HepG2 (cell line): ENCODE results near the gene NEDD4L. TPM values are rescaled to one million over a fixed set of nuclear protein-coding genes. Genes with fewer than 3 reads are reported as not detected.

Source experiments
- CENPT ChIP-seq: sonication (generic); formaldehyde crosslinking; IDR thresholded peaks from 2 replicates; pipeline ENCODE4 v1.8.0; 2022; ENCODE audit warnings: low read depth, mild to moderate bottlenecking, moderate library complexity, missing genetic modification reagents
- NR1H2 ChIP-seq: sonication (generic); formaldehyde crosslinking; IDR thresholded peaks from 2 replicates; pipeline ENCODE4 v1.8.1; 2022; ENCODE audit warnings: low read depth, missing genetic modification reagents, borderline replicate concordance
- PRMT3 ChIP-seq: sonication (generic); formaldehyde crosslinking; IDR thresholded peaks from 2 replicates; pipeline ENCODE4 v1.8.1; 2022; ENCODE audit warnings: low read depth, mild to moderate bottlenecking, moderate library complexity, missing genetic modification reagents, borderline replicate concordance
- REXO4 ChIP-seq: sonication (generic); formaldehyde crosslinking; IDR thresholded peaks from 2 replicates; pipeline ENCODE4 v1.8.0; 2022; ENCODE audit warnings: missing genetic modification reagents, mild to moderate bottlenecking, borderline replicate concordance
- SNRNP70 ChIP-seq: fragments of 200-400 bp; formaldehyde crosslinking; IDR thresholded peaks from 2 replicates; pipeline ENCODE4 v1.6.1; 2017; ENCODE audit warnings: mild to moderate bottlenecking, low read depth, low read length, moderate library complexity
- TCF7 ChIP-seq: sonication (generic); IDR thresholded peaks from 2 replicates; pipeline ENCODE4 v1.6.1; 2016; ENCODE audit warnings: antibody characterized with exemption, low read depth
- ZBTB8A ChIP-seq: sonication (generic); formaldehyde crosslinking; IDR thresholded peaks from 2 replicates; pipeline ENCODE4 v1.4.0; 2020; ENCODE audit warnings: mild to moderate bottlenecking, low read depth, missing genetic modification reagents, borderline replicate concordance
- ZNF121 ChIP-seq: sonication (generic); formaldehyde crosslinking; IDR thresholded peaks from 2 replicates; pipeline ENCODE4 v1.5.0; 2020; ENCODE audit warnings: mild to moderate bottlenecking, missing genetic modification reagents
- ZNF775 ChIP-seq: sonication (generic); formaldehyde crosslinking; IDR thresholded peaks from 2 replicates; pipeline ENCODE4 v1.4.0; 2020; ENCODE audit warnings: missing genetic modification reagents, mild to moderate bottlenecking, moderate library complexity, borderline replicate concordance
- polyA plus RNA-seq, 8 experiments: library from polyadenylated mRNA; depleted of rRNA in 3 of 8; stranded (reverse) in 7 of 8; unstranded in 1 of 8; fragments of >200 nt; fragmentation: Illumina TruSeq in 4 of 8; extraction: Trizol in 4 of 8; gene quantifications; 2 replicates each; pipeline versions ENCODE4 v1.2.1 to v1.2.3, GENCODE V29; 2011 to 2016; ENCODE audit warnings: low read depth in 4 of 8, missing spikeins in 1 of 8, mixed read lengths in 1 of 8; ENCODE audit not compliant: insufficient read depth in 1 of 8
- total RNA-seq, 5 experiments: library from RNA; depleted of rRNA; stranded (reverse); fragments of >200 nt; fragmentation: Illumina TruSeq; extraction: Trizol; gene quantifications; 2 replicates each; pipeline ENCODE4 v1.2.3, GENCODE V29; 2016; ENCODE audit warnings: low read depth in 1 of 5
- TF ChIP-seq, protein P1 (sequence below): sonication (generic); formaldehyde crosslinking; IDR thresholded peaks from 2 replicates; pipeline ENCODE4 v1.5.0; 2020; ENCODE audit warnings: missing genetic modification reagents
- TF ChIP-seq, protein P2 (sequence below): sonication (generic); formaldehyde crosslinking; IDR thresholded peaks from 2 replicates; pipeline ENCODE4 v1.8.0; 2022; ENCODE audit warnings: missing genetic modification reagents, mild to moderate bottlenecking, inconsistent platforms, borderline replicate concordance
- TF ChIP-seq, protein P3 (sequence below): sonication (generic); formaldehyde crosslinking; conservative IDR thresholded peaks from 2 replicates; pipeline ENCODE4 v1.8.0; 2022; ENCODE audit warnings: low read depth, missing genetic modification reagents
- TF ChIP-seq, protein P4 (sequence below): sonication (generic); formaldehyde crosslinking; IDR thresholded peaks from 2 replicates; pipeline ENCODE4 v1.4.0; 2020; ENCODE audit warnings: missing genetic modification reagents
- TF ChIP-seq, protein P5 (sequence below): IDR thresholded peaks from 2 replicates; pipeline ENCODE4 v1.6.1; 2016; ENCODE audit warnings: mild to moderate bottlenecking
- TF ChIP-seq, protein P6 (sequence below): sonication (generic); formaldehyde crosslinking; IDR thresholded peaks from 2 replicates; pipeline ENCODE4 v1.5.0; 2020; ENCODE audit warnings: missing genetic modification reagents

Gene NEDD4L
- total and polyA plus RNA-seq, 2 of the 13 experiments (the other 11 are each of a cell fraction or from before 2014, with no cell fraction given) = 168 to 390 TPM

DNA sequence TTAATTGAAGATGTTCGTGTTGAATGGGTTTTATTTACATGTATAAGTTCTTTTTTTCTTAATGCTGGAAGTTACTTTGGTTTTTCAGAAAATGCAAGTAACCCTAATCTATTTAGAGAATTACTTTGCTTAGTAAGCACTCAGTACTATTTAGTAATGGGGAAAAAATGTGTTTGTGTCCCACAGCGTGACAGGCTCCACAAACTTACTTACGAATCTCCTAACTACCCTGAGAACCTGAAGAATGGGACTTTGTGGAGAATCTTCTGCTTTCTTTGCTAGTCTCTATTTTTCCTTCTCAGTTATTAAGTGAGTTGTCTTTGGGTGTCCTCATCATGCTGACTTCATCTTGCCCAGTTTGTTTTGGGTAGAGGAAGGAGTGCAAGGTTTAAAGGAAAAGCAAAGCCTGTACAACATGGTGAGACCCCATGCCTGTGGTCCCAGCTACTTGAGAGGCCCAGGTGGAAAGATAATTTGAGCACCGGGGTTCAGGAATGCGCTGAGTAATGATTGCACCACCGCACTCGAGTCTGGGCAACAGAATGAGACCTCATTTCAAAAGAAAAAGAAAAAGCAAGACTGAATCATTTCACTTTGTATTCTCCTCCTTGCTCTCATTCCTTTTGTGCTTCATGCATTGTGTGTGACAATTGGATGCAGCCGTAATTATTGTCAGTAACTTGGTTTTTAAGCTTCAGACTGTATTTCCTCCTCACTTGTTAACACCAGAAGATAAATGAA lies 10.2 kb downstream of the NEDD4L start (continued):
- TF ChIP-seq NR1H2 (no peak), REXO4 (CRISPR knock-in tag) (no peak), SNRNP70 (no peak), CENPT (CRISPR knock-in tag) (no peak), ZNF775 (CRISPR knock-in tag) (no peak), PRMT3 (no peak), TCF7 (no peak), ZNF121 (peak; percentile 48; the same call in 1 of the 2 replicates), ZBTB8A (CRISPR knock-in tag) (no peak)
- TF ChIP-seq, protein P1, sequence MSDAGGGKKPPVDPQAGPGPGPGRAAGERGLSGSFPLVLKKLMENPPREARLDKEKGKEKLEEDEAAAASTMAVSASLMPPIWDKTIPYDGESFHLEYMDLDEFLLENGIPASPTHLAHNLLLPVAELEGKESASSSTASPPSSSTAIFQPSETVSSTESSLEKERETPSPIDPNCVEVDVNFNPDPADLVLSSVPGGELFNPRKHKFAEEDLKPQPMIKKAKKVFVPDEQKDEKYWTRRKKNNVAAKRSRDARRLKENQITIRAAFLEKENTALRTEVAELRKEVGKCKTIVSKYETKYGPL (CRISPR knock-in tag) = no peak
- TF ChIP-seq, protein P2, sequence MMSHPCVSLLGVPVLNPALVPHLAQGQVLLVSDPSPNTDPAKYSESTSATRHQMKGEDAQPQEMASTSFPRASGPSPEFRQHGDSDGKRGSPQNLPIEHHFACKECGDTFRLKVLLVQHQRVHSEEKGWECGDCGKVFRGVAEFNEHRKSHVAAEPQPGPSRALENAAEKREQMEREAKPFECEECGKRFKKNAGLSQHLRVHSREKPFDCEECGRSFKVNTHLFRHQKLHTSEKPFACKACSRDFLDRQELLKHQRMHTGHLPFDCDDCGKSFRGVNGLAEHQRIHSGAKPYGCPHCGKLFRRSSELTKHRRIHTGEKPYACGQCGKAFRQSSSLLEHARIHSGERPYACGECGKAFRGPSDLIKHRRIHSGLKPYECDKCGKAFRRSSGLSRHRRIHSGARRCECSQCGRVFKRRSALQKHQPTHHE (CRISPR knock-in tag) = no peak
- TF ChIP-seq, protein P3, sequence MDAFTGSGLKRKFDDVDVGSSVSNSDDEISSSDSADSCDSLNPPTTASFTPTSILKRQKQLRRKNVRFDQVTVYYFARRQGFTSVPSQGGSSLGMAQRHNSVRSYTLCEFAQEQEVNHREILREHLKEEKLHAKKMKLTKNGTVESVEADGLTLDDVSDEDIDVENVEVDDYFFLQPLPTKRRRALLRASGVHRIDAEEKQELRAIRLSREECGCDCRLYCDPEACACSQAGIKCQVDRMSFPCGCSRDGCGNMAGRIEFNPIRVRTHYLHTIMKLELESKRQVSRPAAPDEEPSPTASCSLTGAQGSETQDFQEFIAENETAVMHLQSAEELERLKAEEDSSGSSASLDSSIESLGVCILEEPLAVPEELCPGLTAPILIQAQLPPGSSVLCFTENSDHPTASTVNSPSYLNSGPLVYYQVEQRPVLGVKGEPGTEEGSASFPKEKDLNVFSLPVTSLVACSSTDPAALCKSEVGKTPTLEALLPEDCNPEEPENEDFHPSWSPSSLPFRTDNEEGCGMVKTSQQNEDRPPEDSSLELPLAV = no peak
- TF ChIP-seq, protein P4, sequence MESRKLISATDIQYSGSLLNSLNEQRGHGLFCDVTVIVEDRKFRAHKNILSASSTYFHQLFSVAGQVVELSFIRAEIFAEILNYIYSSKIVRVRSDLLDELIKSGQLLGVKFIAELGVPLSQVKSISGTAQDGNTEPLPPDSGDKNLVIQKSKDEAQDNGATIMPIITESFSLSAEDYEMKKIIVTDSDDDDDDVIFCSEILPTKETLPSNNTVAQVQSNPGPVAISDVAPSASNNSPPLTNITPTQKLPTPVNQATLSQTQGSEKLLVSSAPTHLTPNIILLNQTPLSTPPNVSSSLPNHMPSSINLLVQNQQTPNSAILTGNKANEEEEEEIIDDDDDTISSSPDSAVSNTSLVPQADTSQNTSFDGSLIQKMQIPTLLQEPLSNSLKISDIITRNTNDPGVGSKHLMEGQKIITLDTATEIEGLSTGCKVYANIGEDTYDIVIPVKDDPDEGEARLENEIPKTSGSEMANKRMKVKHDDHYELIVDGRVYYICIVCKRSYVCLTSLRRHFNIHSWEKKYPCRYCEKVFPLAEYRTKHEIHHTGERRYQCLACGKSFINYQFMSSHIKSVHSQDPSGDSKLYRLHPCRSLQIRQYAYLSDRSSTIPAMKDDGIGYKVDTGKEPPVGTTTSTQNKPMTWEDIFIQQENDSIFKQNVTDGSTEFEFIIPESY = no peak
- TF ChIP-seq, protein P5, sequence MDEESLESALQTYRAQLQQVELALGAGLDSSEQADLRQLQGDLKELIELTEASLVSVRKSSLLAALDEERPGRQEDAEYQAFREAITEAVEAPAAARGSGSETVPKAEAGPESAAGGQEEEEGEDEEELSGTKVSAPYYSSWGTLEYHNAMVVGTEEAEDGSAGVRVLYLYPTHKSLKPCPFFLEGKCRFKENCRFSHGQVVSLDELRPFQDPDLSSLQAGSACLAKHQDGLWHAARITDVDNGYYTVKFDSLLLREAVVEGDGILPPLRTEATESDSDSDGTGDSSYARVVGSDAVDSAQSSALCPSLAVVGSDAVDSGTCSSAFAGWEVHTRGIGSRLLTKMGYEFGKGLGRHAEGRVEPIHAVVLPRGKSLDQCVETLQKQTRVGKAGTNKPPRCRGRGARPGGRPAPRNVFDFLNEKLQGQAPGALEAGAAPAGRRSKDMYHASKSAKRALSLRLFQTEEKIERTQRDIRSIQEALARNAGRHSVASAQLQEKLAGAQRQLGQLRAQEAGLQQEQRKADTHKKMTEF (CRISPR knock-in tag) = no peak
- TF ChIP-seq, protein P6, sequence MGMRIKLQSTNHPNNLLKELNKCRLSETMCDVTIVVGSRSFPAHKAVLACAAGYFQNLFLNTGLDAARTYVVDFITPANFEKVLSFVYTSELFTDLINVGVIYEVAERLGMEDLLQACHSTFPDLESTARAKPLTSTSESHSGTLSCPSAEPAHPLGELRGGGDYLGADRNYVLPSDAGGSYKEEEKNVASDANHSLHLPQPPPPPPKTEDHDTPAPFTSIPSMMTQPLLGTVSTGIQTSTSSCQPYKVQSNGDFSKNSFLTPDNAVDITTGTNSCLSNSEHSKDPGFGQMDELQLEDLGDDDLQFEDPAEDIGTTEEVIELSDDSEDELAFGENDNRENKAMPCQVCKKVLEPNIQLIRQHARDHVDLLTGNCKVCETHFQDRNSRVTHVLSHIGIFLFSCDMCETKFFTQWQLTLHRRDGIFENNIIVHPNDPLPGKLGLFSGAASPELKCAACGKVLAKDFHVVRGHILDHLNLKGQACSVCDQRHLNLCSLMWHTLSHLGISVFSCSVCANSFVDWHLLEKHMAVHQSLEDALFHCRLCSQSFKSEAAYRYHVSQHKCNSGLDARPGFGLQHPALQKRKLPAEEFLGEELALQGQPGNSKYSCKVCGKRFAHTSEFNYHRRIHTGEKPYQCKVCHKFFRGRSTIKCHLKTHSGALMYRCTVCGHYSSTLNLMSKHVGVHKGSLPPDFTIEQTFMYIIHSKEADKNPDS (CRISPR knock-in tag) = no peak
